CD4-positive, alpha-beta T cell treated with Interleukin-12 subunit alpha and Interleukin-12 subunit beta, for 1 hour (primary cell): Measurements from ENCODE around the gene TBC1D10A.

Source experiments
- DNase-seq: peaks from one replicate; pipeline ENCODE4 v3.0.0-alpha.2; 2020

Gene TBC1D10A

GRCh38 chr22:30326706-30327362 lies at the start of gene TBC1D10A:
TBC1D10A (minus strand) TSS chr22:30326941; CDS start chr22:30326881, 60 bp downstream.
- DNase-seq = peak; percentile 96

GRCh38 chr22:30375312-30375849 lies 48.6 kb upstream of the TBC1D10A start:
- DNase-seq = no peak

- DNase-seq = no peak
Observed at GRCh38 chr22:30373331-30374325, 46.9 kb upstream of the TBC1D10A start.

GRCh38 chr22:30372915-30373314 lies 46.2 kb upstream of the TBC1D10A start:
- no peak for DNase-seq

- DNase-seq = no peak
Observed at GRCh38 chr22:30371981-30372380, 45.2 kb upstream of the TBC1D10A start.

- no peak for DNase-seq
Observed at GRCh38 chr22:30371321-30371720, 44.6 kb upstream of the TBC1D10A start.

- DNase-seq = no peak
Observed at GRCh38 chr22:30370641-30371230, 44.0 kb upstream of the TBC1D10A start.

GRCh38 chr22:30368420-30368819 lies 41.7 kb upstream of the TBC1D10A start:
- DNase-seq = no peak

GRCh38 chr22:30365891-30366290 lies 39.1 kb upstream of the TBC1D10A start:
- no peak for DNase-seq

- DNase-seq = no peak
Observed at GRCh38 chr22:30362651-30363281, 36.0 kb upstream of the TBC1D10A start.

- no peak for DNase-seq
Observed at GRCh38 chr22:30361916-30362650, 35.3 kb upstream of the TBC1D10A start.

GRCh38 chr22:30358541-30358940 lies 31.8 kb upstream of the TBC1D10A start:
- DNase-seq = no peak

GRCh38 chr22:30357650-30358215 lies 31.0 kb upstream of the TBC1D10A start:
- DNase-seq = no peak

- DNase-seq = no peak
Observed at GRCh38 chr22:30357236-30357570, 30.5 kb upstream of the TBC1D10A start.

GRCh38 chr22:30356449-30357235 lies 29.9 kb upstream of the TBC1D10A start, which contains the start of the genes CCDC157 and SF3A1:
CCDC157 (plus strand) TSS chr22:30357007; CDS start chr22:30366001, 8,994 bp downstream.
SF3A1 (minus strand) TSS chr22:30356894; CDS start chr22:30356792, 102 bp downstream.
- DNase-seq = peak; percentile 88

- DNase-seq = no peak
Observed at GRCh38 chr22:30354644-30355043, 27.9 kb upstream of the TBC1D10A start.

- DNase-seq = no peak
Observed at GRCh38 chr22:30351226-30351625, 24.5 kb upstream of the TBC1D10A start.

GRCh38 chr22:30348809-30349208 lies 22.1 kb upstream of the TBC1D10A start:
- no peak for DNase-seq

GRCh38 chr22:30348404-30348803 lies 21.7 kb upstream of the TBC1D10A start:
- DNase-seq = no peak

- DNase-seq = no peak
Observed at GRCh38 chr22:30347255-30347892, 20.6 kb upstream of the TBC1D10A start.
